Nephron progenitor cell (in vitro differentiated cells): Measurements from ENCODE around the gene NDUFA3.

Experiments used
- DNase-seq: peaks from one replicate; pipeline ENCODE4 v3.0.0; 2021
- H3K27ac Mint-ChIP-seq: 2 replicates; pipeline ENCODE4 v1.8.0; 2021; ENCODE audit warnings: mild to moderate bottlenecking, moderate library complexity, mixed read lengths
- H3K27me3 Mint-ChIP-seq: 2 replicates; pipeline ENCODE4 v1.8.0; 2021; ENCODE audit warnings: mild to moderate bottlenecking, low read depth, mixed read lengths; ENCODE audit not compliant: poor library complexity
- H3K36me3 Mint-ChIP-seq: 2 replicates; pipeline ENCODE4 v1.8.0; 2021; ENCODE audit warnings: low read depth, mixed read lengths
- H3K4me1 Mint-ChIP-seq: 2 replicates; pipeline ENCODE4 v1.8.0; 2021; ENCODE audit warnings: mixed read lengths
- H3K4me3 Mint-ChIP-seq: 2 replicates; pipeline ENCODE4 v1.8.0; 2021; ENCODE audit warnings: mild to moderate bottlenecking, moderate library complexity, mixed read lengths
- H3K9me3 Mint-ChIP-seq: 2 replicates; pipeline ENCODE4 v1.8.0; 2021; ENCODE audit warnings: mild to moderate bottlenecking, moderate library complexity, mixed read lengths
- TF ChIP-seq, protein P1 (sequence below): fragments of 200-600 bp; sonication (generic); IDR thresholded peaks from 2 replicates; pipeline ENCODE4 v1.5.0; 2021; ENCODE audit warnings: antibody characterized with exemption

NDUFA3 gene

GRCh38 chr19:54114340-54115108 is 11.9 kb downstream of the NDUFA3 start:
- TF ChIP-seq, protein P1, sequence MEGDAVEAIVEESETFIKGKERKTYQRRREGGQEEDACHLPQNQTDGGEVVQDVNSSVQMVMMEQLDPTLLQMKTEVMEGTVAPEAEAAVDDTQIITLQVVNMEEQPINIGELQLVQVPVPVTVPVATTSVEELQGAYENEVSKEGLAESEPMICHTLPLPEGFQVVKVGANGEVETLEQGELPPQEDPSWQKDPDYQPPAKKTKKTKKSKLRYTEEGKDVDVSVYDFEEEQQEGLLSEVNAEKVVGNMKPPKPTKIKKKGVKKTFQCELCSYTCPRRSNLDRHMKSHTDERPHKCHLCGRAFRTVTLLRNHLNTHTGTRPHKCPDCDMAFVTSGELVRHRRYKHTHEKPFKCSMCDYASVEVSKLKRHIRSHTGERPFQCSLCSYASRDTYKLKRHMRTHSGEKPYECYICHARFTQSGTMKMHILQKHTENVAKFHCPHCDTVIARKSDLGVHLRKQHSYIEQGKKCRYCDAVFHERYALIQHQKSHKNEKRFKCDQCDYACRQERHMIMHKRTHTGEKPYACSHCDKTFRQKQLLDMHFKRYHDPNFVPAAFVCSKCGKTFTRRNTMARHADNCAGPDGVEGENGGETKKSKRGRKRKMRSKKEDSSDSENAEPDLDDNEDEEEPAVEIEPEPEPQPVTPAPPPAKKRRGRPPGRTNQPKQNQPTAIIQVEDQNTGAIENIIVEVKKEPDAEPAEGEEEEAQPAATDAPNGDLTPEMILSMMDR: no peak
- no peak for DNase-seq
- peak overlapping the region; percentile 99 for H3K4me3 Mint-ChIP-seq
- H3K4me1 Mint-ChIP-seq: peaks cover 35% of the 10 kb centered on the region
- peak overlapping the region; percentile 97 for H3K27ac Mint-ChIP-seq
- peaks cover 3% of the 10 kb centered on the region for H3K27me3 Mint-ChIP-seq
- peaks cover 28% of the 10 kb centered on the region for H3K36me3 Mint-ChIP-seq
- no peaks in the 10 kb centered on the region for H3K9me3 Mint-ChIP-seq

GRCh38 chr19:54115109-54116063 is 12.7 kb downstream of the NDUFA3 start, which contains the start of the genes PRPF31 and TFPT:
Gene PRPF31, plus strand, starts transcription at chr19:54115754. Its CDS starts 2,525 bp downstream, at chr19:54118279.
Gene TFPT, minus strand, starts transcription at chr19:54115657. Its CDS starts 388 bp downstream, at chr19:54115269.
- H3K27ac Mint-ChIP-seq: peak within 1 kb of the TSS; percentile 97
- peaks cover 35% of the 10 kb centered on the region for H3K4me1 Mint-ChIP-seq
- TF ChIP-seq, protein P1: no peak
- H3K36me3 Mint-ChIP-seq: peaks cover 31% of the 10 kb centered on the region
- H3K27me3 Mint-ChIP-seq: peaks cover 3% of the 10 kb centered on the region
- no peaks in the 10 kb centered on the region for H3K9me3 Mint-ChIP-seq
- peak within 1 kb of the TSS; percentile 99 for H3K4me3 Mint-ChIP-seq
- peak; percentile 93 for DNase-seq

GRCh38 chr19:54121259-54121658 is 18.6 kb downstream of the NDUFA3 start:
- H3K4me1 Mint-ChIP-seq: peaks cover 11% of the 10 kb centered on the region
- no peaks in the 10 kb centered on the region for H3K9me3 Mint-ChIP-seq
- TF ChIP-seq, protein P1: no peak
- H3K27ac Mint-ChIP-seq: no peak overlapping the region
- no peak overlapping the region for H3K4me3 Mint-ChIP-seq
- no peak for DNase-seq
- H3K27me3 Mint-ChIP-seq: peaks cover 3% of the 10 kb centered on the region
- peaks cover 46% of the 10 kb centered on the region for H3K36me3 Mint-ChIP-seq

GRCh38 chr19:54123682-54124081 is 21.0 kb downstream of the NDUFA3 start:
- Mint-ChIP-seq H3K27ac (no peak overlapping the region), H3K4me3 (no peak overlapping the region), H3K36me3 (peaks cover 45% of the 10 kb centered on the region), H3K4me1 (no peaks in the 10 kb centered on the region), H3K27me3 (no peaks in the 10 kb centered on the region), H3K9me3 (no peaks in the 10 kb centered on the region)
- TF ChIP-seq, protein P1: no peak
- no peak for DNase-seq

DNA sequence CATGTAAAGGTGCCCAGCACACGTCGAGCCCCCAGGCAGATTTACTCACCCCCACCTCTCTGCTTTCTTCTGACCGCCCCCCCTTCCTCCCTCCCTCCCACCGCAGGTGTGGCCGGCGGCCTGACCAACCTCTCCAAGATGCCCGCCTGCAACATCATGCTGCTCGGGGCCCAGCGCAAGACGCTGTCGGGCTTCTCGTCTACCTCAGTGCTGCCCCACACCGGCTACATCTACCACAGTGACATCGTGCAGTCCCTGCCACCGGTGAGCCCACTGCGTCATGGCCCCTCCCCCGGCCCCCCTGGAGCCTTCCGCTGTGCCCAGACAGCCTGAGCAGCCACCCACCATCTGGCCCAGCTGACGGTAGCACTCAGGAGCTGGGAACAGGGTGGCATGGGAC is 21.7 kb downstream of the NDUFA3 start:
- H3K4me1 Mint-ChIP-seq: no peaks in the 10 kb centered on the region
- no peaks in the 10 kb centered on the region for H3K9me3 Mint-ChIP-seq
- H3K4me3 Mint-ChIP-seq: no peak overlapping the region
- no peaks in the 10 kb centered on the region for H3K27me3 Mint-ChIP-seq
- H3K36me3 Mint-ChIP-seq: peaks cover 43% of the 10 kb centered on the region
- H3K27ac Mint-ChIP-seq: no peak overlapping the region
- no peak for DNase-seq
- TF ChIP-seq, protein P1: no peak
